ENCODE data around the gene INSM1. TPM values are rescaled to one million over a fixed set of nuclear protein-coding genes. Genes with fewer than 3 reads are reported as not detected.

Gene INSM1
- total and polyA plus RNA-seq, 2 of the 13 experiments (the other 11 are each of a cell fraction or from before 2014, with no cell fraction given): not detected

- intact Hi-C loops (cut with micrococcal nuclease; ENCODE audit: unreplicated experiment): no loop called here
- Histone ChIP-seq H2AFZ (ENCODE audit: low read length) (no peak overlapping the region), H3K4me1 (ENCODE audit: insufficient read depth, low read length) (no peaks in the 10 kb centered on the region), H3K4me2 (ENCODE audit: low read depth, low read length) (no peak overlapping the region), H3K27me3 (ENCODE audit: control insufficient read depth in 1 of 2, insufficient read depth in 2 of 2, low read length in 2 of 2) (peaks cover 0 to 13% of the 10 kb centered on the region in 2 experiments; a peak in 1 of 5 replicates), H3K79me2 (ENCODE audit: insufficient read depth, low read length) (no peaks in the 10 kb centered on the region), H3K4me3 (replicated peaks in 1 of 3; ENCODE audit: insufficient read depth in 1 of 3, low read depth in 2 of 3, low read length in 3 of 3) (no peak overlapping the region), H3K9ac (ENCODE audit: insufficient read depth, low read depth, low read length) (no peak overlapping the region), H3K9me3 (ENCODE audit: low read length) (no peaks in the 10 kb centered on the region), H3K27ac (ENCODE audit: extremely low read length, insufficient read depth, low read length) (no peak overlapping the region), H4K20me1 (ENCODE audit: insufficient read depth, low read length) (no peaks in the 10 kb centered on the region), H3K36me3 (replicated peaks in 1 of 2; ENCODE audit: control insufficient read depth in 1 of 2, insufficient read depth in 2 of 2, low read length in 2 of 2) (no peaks in the 10 kb centered on the region)
- FAIRE-seq (no peak), DNase-seq (ENCODE audit: low spot score) (no peak), ATAC-seq (no peak)
- ChIA-PET CTCF (ENCODE audit: low intra/inter-chr PET ratio, low total read pairs) (no interaction called here), POLR2A (no interaction called here)
- TF ChIP-seq CREBL2 (CRISPR knock-in tag; IDR thresholded peaks at IDR 0.05; ENCODE audit: borderline replicate concordance) (no peak), ZNF30 (CRISPR knock-in tag; IDR thresholded peaks at IDR 0.05) (no peak), DMTF1 (CRISPR knock-in tag; IDR thresholded peaks at IDR 0.05) (no peak), DNMT3B (CRISPR knock-in tag; conservative IDR thresholded peaks at IDR 0.05) (no peak), HMG20B (CRISPR knock-in tag; conservative IDR thresholded peaks at IDR 0.05) (no peak), ZNF549 (CRISPR knock-in tag; IDR thresholded peaks at IDR 0.05) (no peak), ARNTL (CRISPR knock-in tag; IDR thresholded peaks at IDR 0.05) (no peak), ZNF124 (CRISPR knock-in tag; IDR thresholded peaks at IDR 0.05) (no peak), TAF1 (CRISPR knock-in tag; IDR thresholded peaks at IDR 0.05) (no peak), ZNF597 (CRISPR knock-in tag; IDR thresholded peaks at IDR 0.05) (no peak), HDAC2 (CRISPR knock-in tag; IDR thresholded peaks at IDR 0.05) (no peak), FOXM1 (CRISPR knock-in tag; IDR thresholded peaks at IDR 0.05) (no peak), ZBTB1 (CRISPR knock-in tag; IDR thresholded peaks at IDR 0.05; ENCODE audit: borderline replicate concordance) (no peak), SMAD3 (CRISPR knock-in tag; IDR thresholded peaks at IDR 0.05) (no peak), ZNF280B (CRISPR knock-in tag; IDR thresholded peaks at IDR 0.05; ENCODE audit: borderline replicate concordance) (no peak)
- in situ Hi-C loops (cut with HindIII; ENCODE audit: extremely low pct_ligation_motif_present, low pct_unique_long_range_greater_than_20kb): no loop called here
- 2% methylated on average over 1 of the region's 1 CpG for WGBS (ENCODE audit: low lambda C conversion rate)
- BruUV-seq (replicated peaks): no TSS peak
Measured at GRCh38 chr20:20321134-20321533, 46.8 kb upstream of the INSM1 start.

Measured in HepG2 (cell line).